ENCODE results near the gene KIDINS220. TPM values are rescaled to one million over a fixed set of nuclear protein-coding genes. Genes with fewer than 3 reads are reported as not detected.

KIDINS220 gene
- total RNA-seq, 1 experiment from 2014 or later, result 29.3 TPM

GRCh38 chr2:8796878-8797550, 40.4 kb downstream of the KIDINS220 start:
- no peak overlapping the region for H3T11ph ChIP-seq (ENCODE audit: low read length)
- H2BK120ac ChIP-seq (ENCODE audit: low read depth, low read length, poor library complexity, severe bottlenecking), result no peak overlapping the region
- no peak overlapping the region for H3K9ac ChIP-seq (ENCODE audit: extremely low read depth, insufficient read length, low read length)
- no peak overlapping the region for H2BK20ac ChIP-seq (ENCODE audit: low read depth, low read length, poor library complexity, severe bottlenecking)
- DNase-seq, result no peak
- H3K56ac ChIP-seq (ENCODE audit: insufficient read length, low read depth, low read length), result no peak overlapping the region
- H3K23ac ChIP-seq (ENCODE audit: insufficient read length, low read depth, low read length), result no peak overlapping the region
- no peak overlapping the region for H2BK5ac ChIP-seq (ENCODE audit: insufficient read length, low read length)
- WGBS (ENCODE audit: extremely low coverage, insufficient read length, low lambda C conversion rate), result no CpG with 5 or more reads among the region's 6 CpGs
- H3K27me3 ChIP-seq (ENCODE audit: insufficient read depth, low read length), result no peaks in the 10 kb centered on the region
- H3K27ac ChIP-seq (ENCODE audit: insufficient read length, low read depth, low read length), result no peak overlapping the region
- no peak for TF ChIP-seq CTCF (conservative IDR thresholded peaks at IDR 0.05)
- H2AFZ ChIP-seq (ENCODE audit: low read length), result no peak overlapping the region
- Mint-ChIP-seq H3K27me3 (ENCODE audit: low read depth) (no peaks in the 10 kb centered on the region), H3K27ac (0 out of 7 replicates have a peak overlapping the region, but pooled peaks of 1 of the 3 experiments have one; percentile 15), H3K36me3 (ENCODE audit: insufficient read depth in 1 of 3, low read depth in 3 of 3) (peaks cover 0 to 18% (median 9%) of the 10 kb centered on the region in 3 experiments; a peak in 5 of 7 replicates), H3K4me1 (no peaks in the 10 kb centered on the region), H3K4me3 (no peak overlapping the region), H3K9me3 (no peaks in the 10 kb centered on the region)
- H4K5ac ChIP-seq (ENCODE audit: insufficient read length, low read depth, low read length), result no peak overlapping the region
- H3K14ac ChIP-seq (ENCODE audit: insufficient read depth, low read length), result no peak overlapping the region
- H2BK12ac ChIP-seq (ENCODE audit: insufficient read length, low read depth, low read length), result no peak overlapping the region
- H2AK5ac ChIP-seq (ENCODE audit: insufficient read length, low read length), result no peak overlapping the region
- no peaks in the 10 kb centered on the region for H3K79me1 ChIP-seq (ENCODE audit: insufficient read depth, low read depth, low read length, poor library complexity, severe bottlenecking)
- H2BK15ac ChIP-seq (ENCODE audit: low read depth, low read length), result no peak overlapping the region
- H3K4me1 ChIP-seq (ENCODE audit: insufficient read depth, low read length), result no peaks in the 10 kb centered on the region
- H4K91ac ChIP-seq (ENCODE audit: insufficient read length, low read depth, low read length), result no peak overlapping the region
- no peak overlapping the region for H4K8ac ChIP-seq (replicated peaks; ENCODE audit: insufficient read length, low read depth, low read length)
- H3K23me2 ChIP-seq (ENCODE audit: insufficient read length, low read depth, low read length, poor library complexity, severe bottlenecking), result no peaks in the 10 kb centered on the region
- no peaks in the 10 kb centered on the region for H4K20me1 ChIP-seq (ENCODE audit: control insufficient read depth, insufficient read depth, insufficient read length)
- no peak overlapping the region for H3K4ac ChIP-seq (ENCODE audit: low read depth, low read length)
- no peaks in the 10 kb centered on the region for H3K9me3 ChIP-seq (ENCODE audit: control insufficient read depth, low read depth, low read length)
- H3K18ac ChIP-seq (ENCODE audit: insufficient read length, low read depth, low read length), result no peak overlapping the region
- no peaks in the 10 kb centered on the region for H3K79me2 ChIP-seq (ENCODE audit: insufficient read depth, low read length)
- no peak overlapping the region for H3K4me2 ChIP-seq (ENCODE audit: insufficient read depth, insufficient read length, low read length)
